Cardiac septum (tissue), 1 donor: ENCODE measurements around the gene TOGARAM2. TPM values are rescaled to one million over a fixed set of nuclear protein-coding genes. Genes with fewer than 3 reads are reported as not detected.
A peak's percentile ranks its signal among the peaks of the same experiment; 100 is the strongest.

Experiments used
- DNase-seq: peaks from one replicate; pipeline ENCODE4 v3.0.0-alpha.2; 2020; ENCODE audit warnings: low spot score
- intact Hi-C: fragments of 100-400 bp; cut with DNase I; formaldehyde crosslinking; loops from one replicate; pipeline ENCODE4 v1.14.0; 2022
- long read RNA-seq: library from polyadenylated mRNA; unstranded; transcript quantifications from one replicate; pipeline ENCODE4 v2.0.0, GENCODE V29; 2021
- total RNA-seq: library from RNA; stranded (reverse); fragmentation: NEBNext Ultra II Directional; extraction: Animal tissue kit (Norgen Biotek cat#: 25700); gene quantifications from one replicate; pipeline ENCODE4 v1.2.1, GENCODE V29; 2021
- donor health status: DM: no; HTN: no; CAD: no.

TOGARAM2 gene
- total RNA-seq: 0.48 TPM
- long read RNA-seq: 0 reads

GRCh38 chr2:28981016-28981441 lies at the start of gene TOGARAM2:
TSS of gene TOGARAM2 (plus strand) at chr2:28981298. CDS start at chr2:28994835, 13,537 bp downstream.
- DNase-seq: no peak
- intact Hi-C loops: no loop called here

GRCh38 chr2:28934769-28935168 lies 46.3 kb upstream of the TOGARAM2 start:
- DNase-seq: no peak
- intact Hi-C loops: no loop called here

GRCh38 chr2:28941008-28941407 lies 40.1 kb upstream of the TOGARAM2 start:
- intact Hi-C loops: no loop called here
- no peak for DNase-seq

GRCh38 chr2:28944535-28945248 lies 36.4 kb upstream of the TOGARAM2 start:
- intact Hi-C loops: no loop called here
- no peak for DNase-seq

GRCh38 chr2:28948160-28948559 lies 32.9 kb upstream of the TOGARAM2 start:
- DNase-seq: no peak
- intact Hi-C loops: no loop called here

GRCh38 chr2:28949190-28949589 lies 31.9 kb upstream of the TOGARAM2 start:
- intact Hi-C loops: no loop called here

GRCh38 chr2:28949617-28950305 lies 31.3 kb upstream of the TOGARAM2 start:
- intact Hi-C loops: no loop called here
- no peak for DNase-seq

More at GRCh38 chr2:28949190-28949589, 31.9 kb upstream of the TOGARAM2 start:
- DNase-seq: no peak

- intact Hi-C loops: no loop called here
These were observed 30.0 kb upstream of the TOGARAM2 start for GRCh38 chr2:28950941-28951630.

GRCh38 chr2:28951910-28952835 lies 28.9 kb upstream of the TOGARAM2 start:
- intact Hi-C loops: no loop called here

More at GRCh38 chr2:28950941-28951630, 30.0 kb upstream of the TOGARAM2 start:
- DNase-seq: no peak

GRCh38 chr2:28952836-28953211 lies 28.3 kb upstream of the TOGARAM2 start:
- DNase-seq: no peak
- intact Hi-C loops: no loop called here

More at GRCh38 chr2:28951910-28952835, 28.9 kb upstream of the TOGARAM2 start:
- no peak for DNase-seq

GRCh38 chr2:28955467-28955866 lies 25.6 kb upstream of the TOGARAM2 start:
- DNase-seq: no peak
- intact Hi-C loops: loop anchor here (5.0 kb wide), 1 partner anchor 1117 kb away; no protein-coding TSS in a partner anchor

GRCh38 chr2:28956415-28956826 lies 24.7 kb upstream of the TOGARAM2 start:
- no peak for DNase-seq
- intact Hi-C loops: loop anchor here (5.0 kb wide), 1 partner anchor 1116 kb away; no protein-coding TSS in a partner anchor

- no peak for DNase-seq
- intact Hi-C loops: loop anchor here (5.0 kb wide), 1 partner anchor 1115 kb away; no protein-coding TSS in a partner anchor
These were observed 24.2 kb upstream of the TOGARAM2 start for GRCh38 chr2:28956890-28957289.

- no peak for DNase-seq
- intact Hi-C loops: loop anchor here (1.0 to 5.0 kb wide), 2 partner anchors 238 to 1114 kb away; no protein-coding TSS in a partner anchor
These were observed 22.4 kb upstream of the TOGARAM2 start for GRCh38 chr2:28958689-28959088.

GRCh38 chr2:28960401-28960800 lies 20.7 kb upstream of the TOGARAM2 start:
- intact Hi-C loops: loop anchor here (10.0 kb wide), 1 partner anchor 884 kb away; no protein-coding TSS in a partner anchor
- no peak for DNase-seq

GRCh38 chr2:28962505-28962904 lies 18.6 kb upstream of the TOGARAM2 start:
- intact Hi-C loops: loop anchor here (10.0 kb wide), 1 partner anchor 882 kb away; no protein-coding TSS in a partner anchor

GRCh38 chr2:28970464-28971160 lies 10.5 kb upstream of the TOGARAM2 start:
- intact Hi-C loops: no loop called here
- peak; percentile 60 for DNase-seq

More at GRCh38 chr2:28962505-28962904, 18.6 kb upstream of the TOGARAM2 start:
- DNase-seq: no peak

- intact Hi-C loops: no loop called here
- DNase-seq: peak; percentile 9
These were observed 8.2 kb upstream of the TOGARAM2 start for GRCh38 chr2:28972778-28973335.
